Hepatocyte (in vitro differentiated cells): Measurements from ENCODE around the gene PIP5K1C. TPM values are rescaled to one million over a fixed set of nuclear protein-coding genes. Genes with fewer than 3 reads are reported as not detected.

Experiments used
- DNase-seq: peaks from one replicate; pipeline ENCODE4 v3.0.0-alpha.2; 2016; ENCODE audit warnings: low spot score
- H2AFZ ChIP-seq: fragments of 200-600 bp; sonication (generic); 2 replicates; pipeline ENCODE4 v1.6.0; 2016; ENCODE audit warnings: antibody characterized with exemption, mild to moderate bottlenecking
- H3K27ac ChIP-seq: fragments of 200-600 bp; sonication (generic); 2 replicates; pipeline ENCODE4 v1.5.1; 2016; ENCODE audit warnings: mild to moderate bottlenecking
- H3K27me3 ChIP-seq: fragments of 200-600 bp; sonication (generic); 2 replicates; pipeline ENCODE4 v1.6.1; 2016
- H3K36me3 ChIP-seq: fragments of 200-600 bp; sonication (generic); replicated peaks from 2 replicates; pipeline ENCODE4 v1.5.1; 2016; ENCODE audit warnings: low read depth; ENCODE audit not compliant: insufficient read depth
- H3K4me1 ChIP-seq: fragments of 200-600 bp; sonication (generic); 2 replicates; pipeline ENCODE4 v1.5.1; 2016; ENCODE audit warnings: mild to moderate bottlenecking, moderate library complexity; ENCODE audit not compliant: insufficient read depth
- H3K4me2 ChIP-seq: fragments of 200-600 bp; sonication (generic); 2 replicates; pipeline ENCODE4 v1.6.0; 2016
- H3K4me3 ChIP-seq: fragments of 200-600 bp; sonication (generic); 2 replicates; pipeline ENCODE4 v1.5.1; 2016; ENCODE audit warnings: mild to moderate bottlenecking
- H3K79me2 ChIP-seq: fragments of 200-600 bp; sonication (generic); 2 replicates; pipeline ENCODE4 v1.6.0; 2017; ENCODE audit warnings: mild to moderate bottlenecking
- H3K9me2 ChIP-seq: fragments of 200-600 bp; sonication (generic); replicated peaks from 2 replicates; pipeline ENCODE4 v1.6.0; 2017; ENCODE audit warnings: mild to moderate bottlenecking; ENCODE audit not compliant: insufficient read depth
- H3K9me3 ChIP-seq: fragments of 200-600 bp; sonication (generic); 2 replicates; pipeline ENCODE4 v1.5.1; 2016; ENCODE audit warnings: low read depth, mild to moderate bottlenecking
- H4K20me1 ChIP-seq: fragments of 200-600 bp; sonication (generic); 2 replicates; pipeline ENCODE4 v1.6.0; 2016; ENCODE audit warnings: mild to moderate bottlenecking; ENCODE audit not compliant: insufficient read depth, poor library complexity, severe bottlenecking
- EZH2 ChIP-seq: fragments of 200-600 bp; sonication (generic); IDR thresholded peaks from 2 replicates; pipeline ENCODE4 v1.6.1; 2016; ENCODE audit warnings: antibody characterized with exemption, mild to moderate bottlenecking, borderline replicate concordance
- EZH2phosphoT487 ChIP-seq: fragments of 200-600 bp; sonication (generic); IDR thresholded peaks from one replicate; pipeline ENCODE4 v1.6.1; 2018; ENCODE audit warnings: antibody characterized with exemption, mild to moderate bottlenecking, low read depth, moderate library complexity; ENCODE audit not compliant: unreplicated experiment, severe bottlenecking
- WGBS: methylation state at CpG from one replicate; pipeline ENCODE4 v1.1.6; 2016; ENCODE audit warnings: low lambda C conversion rate; ENCODE audit errors: missing lambda C conversion rate; 5-methylcytosine and 5-hydroxymethylcytosine counted together
- polyA plus RNA-seq: library from polyadenylated mRNA; unstranded; fragments of >200 nt; fragmentation: Nextera tagmentation; extraction: Ambion mirVana; gene quantifications from 2 replicates; pipeline ENCODE4 v1.2.1, GENCODE V29; 2016
- total RNA-seq: library from RNA; depleted of rRNA; stranded (reverse); fragments of >200 nt; gene quantifications from 2 replicates; pipeline ENCODE4 v1.2.3, GENCODE V29; 2014
- TF ChIP-seq, protein P1 (sequence below): fragments of 200-600 bp; sonication (generic); IDR thresholded peaks from 2 replicates; pipeline ENCODE4 v1.5.1; 2016; ENCODE audit warnings: antibody characterized with exemption, mild to moderate bottlenecking; ENCODE audit not compliant: poor library complexity

Gene PIP5K1C
- total and polyA plus RNA-seq, 2 experiments from 2014 or later = 20.7 to 37.1 TPM

DNA sequence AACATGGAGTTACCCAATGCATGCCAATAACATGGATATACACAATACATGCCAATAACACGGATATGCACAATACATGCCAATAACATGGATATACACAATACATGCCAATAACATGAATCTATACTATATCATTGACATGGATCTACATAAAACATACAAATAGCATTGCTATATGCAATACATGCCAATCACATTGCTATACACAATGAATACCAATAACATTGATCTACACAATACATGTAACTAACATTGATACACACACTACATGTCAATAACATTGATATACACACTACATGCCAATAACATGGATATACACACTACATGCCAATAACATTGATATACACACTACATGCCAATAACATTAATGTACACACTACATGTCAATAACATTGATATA is 932 bp upstream of the PIP5K1C start:
- peaks cover 13% of the 10 kb centered on the region for H3K4me1 ChIP-seq
- H3K4me3 ChIP-seq = no peak overlapping the region
- no peak for TF ChIP-seq EZH2
- TF ChIP-seq, protein P1, sequence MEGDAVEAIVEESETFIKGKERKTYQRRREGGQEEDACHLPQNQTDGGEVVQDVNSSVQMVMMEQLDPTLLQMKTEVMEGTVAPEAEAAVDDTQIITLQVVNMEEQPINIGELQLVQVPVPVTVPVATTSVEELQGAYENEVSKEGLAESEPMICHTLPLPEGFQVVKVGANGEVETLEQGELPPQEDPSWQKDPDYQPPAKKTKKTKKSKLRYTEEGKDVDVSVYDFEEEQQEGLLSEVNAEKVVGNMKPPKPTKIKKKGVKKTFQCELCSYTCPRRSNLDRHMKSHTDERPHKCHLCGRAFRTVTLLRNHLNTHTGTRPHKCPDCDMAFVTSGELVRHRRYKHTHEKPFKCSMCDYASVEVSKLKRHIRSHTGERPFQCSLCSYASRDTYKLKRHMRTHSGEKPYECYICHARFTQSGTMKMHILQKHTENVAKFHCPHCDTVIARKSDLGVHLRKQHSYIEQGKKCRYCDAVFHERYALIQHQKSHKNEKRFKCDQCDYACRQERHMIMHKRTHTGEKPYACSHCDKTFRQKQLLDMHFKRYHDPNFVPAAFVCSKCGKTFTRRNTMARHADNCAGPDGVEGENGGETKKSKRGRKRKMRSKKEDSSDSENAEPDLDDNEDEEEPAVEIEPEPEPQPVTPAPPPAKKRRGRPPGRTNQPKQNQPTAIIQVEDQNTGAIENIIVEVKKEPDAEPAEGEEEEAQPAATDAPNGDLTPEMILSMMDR = no peak
- no peak for TF ChIP-seq EZH2phosphoT487
- no peak overlapping the region for H3K27ac ChIP-seq
- no peaks in the 10 kb centered on the region for H3K36me3 ChIP-seq
- peak overlapping the region; percentile 60 for H3K4me2 ChIP-seq
- DNase-seq = no peak
- peaks cover 37% of the 10 kb centered on the region for H3K79me2 ChIP-seq
- H2AFZ ChIP-seq = no peak overlapping the region
- 18% methylated on average over 1 of the region's 1 CpG for WGBS
- no peaks in the 10 kb centered on the region for H3K27me3 ChIP-seq
- H4K20me1 ChIP-seq = peaks cover 35% of the 10 kb centered on the region
- H3K9me3 ChIP-seq = no peaks in the 10 kb centered on the region
- H3K9me2 ChIP-seq = no peaks in the 10 kb centered on the region

DNA sequence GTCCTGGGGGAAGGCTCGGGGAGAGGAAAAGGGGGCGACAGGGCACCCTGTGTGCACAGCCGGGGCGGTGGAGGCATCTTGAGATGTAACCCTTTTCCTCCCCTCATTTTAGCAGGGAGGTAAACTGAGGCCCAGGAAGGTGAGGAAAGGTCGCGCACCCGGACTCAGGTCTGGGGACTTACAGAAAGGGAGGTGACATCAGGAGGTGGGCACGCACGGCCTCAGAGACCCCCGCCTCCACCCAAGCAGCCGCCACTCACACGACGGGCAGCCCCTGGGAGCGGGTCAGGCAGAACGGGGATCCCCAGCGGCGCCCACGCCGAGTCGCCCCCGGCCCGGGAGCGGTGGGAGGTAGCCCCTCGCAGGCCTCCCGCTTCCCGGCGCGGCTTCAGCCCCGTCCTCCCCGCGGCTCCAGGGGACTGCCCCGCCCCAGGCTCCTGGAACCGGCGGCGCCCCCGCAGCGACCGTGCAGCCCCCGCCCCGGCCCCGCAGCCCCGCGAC is 477 bp downstream of the PIP5K1C start:
- peaks cover 51% of the 10 kb centered on the region for H3K79me2 ChIP-seq
- no peak for DNase-seq

DNA sequence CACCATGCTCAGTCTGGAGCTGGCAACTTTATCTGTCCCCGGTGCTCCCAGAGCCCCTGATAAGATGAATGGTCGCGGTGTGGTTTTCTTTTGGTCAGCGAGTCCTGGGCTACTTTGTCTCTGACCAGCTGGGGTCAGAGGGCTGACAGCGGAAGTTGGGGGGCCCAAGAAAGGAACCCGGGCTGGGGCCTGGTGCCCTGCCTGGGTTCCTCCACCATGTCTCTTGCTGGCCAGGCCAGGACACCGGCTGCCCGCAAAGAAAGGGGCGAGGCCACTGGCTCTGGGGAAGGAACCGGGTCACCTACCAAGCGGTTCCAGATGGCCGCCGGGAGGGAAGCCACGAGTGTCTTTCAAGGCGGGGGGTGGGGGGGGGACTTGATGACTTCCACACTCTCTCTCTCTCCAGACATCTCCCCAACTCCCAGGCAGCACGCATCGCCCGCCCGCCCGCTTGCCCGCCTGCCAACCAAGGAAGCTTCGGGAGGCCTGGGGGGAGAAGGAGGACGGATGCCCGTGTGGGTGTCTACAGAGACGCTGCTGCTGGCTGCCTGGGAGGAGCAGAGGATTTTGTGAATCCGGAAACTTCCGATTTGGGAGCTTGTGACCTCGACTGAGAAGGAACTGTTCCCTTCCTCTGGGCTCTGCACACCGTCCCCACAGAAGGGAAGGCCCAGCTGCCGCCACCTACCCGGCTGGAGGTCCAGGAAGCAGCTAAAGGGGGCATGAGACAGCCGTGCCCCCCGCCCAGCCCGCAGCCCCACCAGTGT is 1.1 kb downstream of the PIP5K1C start:
- peaks cover 13% of the 10 kb centered on the region for H3K4me1 ChIP-seq
- peaks cover 58% of the 10 kb centered on the region for H3K79me2 ChIP-seq
- DNase-seq = peak; percentile 48
- H3K4me2 ChIP-seq = peak overlapping the region; percentile 100
- H3K9me3 ChIP-seq = no peaks in the 10 kb centered on the region
- peaks cover 52% of the 10 kb centered on the region for H4K20me1 ChIP-seq
- H3K36me3 ChIP-seq = no peaks in the 10 kb centered on the region
- no peak for TF ChIP-seq EZH2phosphoT487
- TF ChIP-seq, protein P1 = no peak
- TF ChIP-seq EZH2 = no peak
- WGBS = 15% methylated on average over 23 of the region's 34 CpGs
- peak overlapping the region; percentile 20 for H2AFZ ChIP-seq
- H3K4me3 ChIP-seq = peak overlapping the region; percentile 83
- H3K27me3 ChIP-seq = no peaks in the 10 kb centered on the region
- H3K27ac ChIP-seq = peak overlapping the region; percentile 65
- H3K9me2 ChIP-seq = no peaks in the 10 kb centered on the region

More for the DNA sequence above, 477 bp downstream of the PIP5K1C start:
- Histone ChIP-seq H3K9me2 (no peaks in the 10 kb centered on the region), H4K20me1 (peaks cover 46% of the 10 kb centered on the region), H3K4me2 (peak overlapping the region; percentile 100), H3K4me3 (peak overlapping the region; percentile 83), H3K9me3 (no peaks in the 10 kb centered on the region), H3K36me3 (no peaks in the 10 kb centered on the region), H2AFZ (peak overlapping the region; percentile 20), H3K4me1 (peaks cover 13% of the 10 kb centered on the region), H3K27ac (peak overlapping the region; percentile 65), H3K27me3 (no peaks in the 10 kb centered on the region)
- 2% methylated on average over 14 of the region's 43 CpGs for WGBS
- TF ChIP-seq, protein P1 = no peak
- TF ChIP-seq EZH2phosphoT487 (no peak), EZH2 (no peak)
